Superior temporal gyrus (tissue), 1 donor: Measurements from ENCODE around the gene CDK18.
"Not testable (repeated sequence)": the region's sequence is repeated elsewhere in the genome, so short reads cannot be mapped to it uniquely, and the experiment has no call there.

Source experiments
- DNase-seq: peaks from one replicate; pipeline ENCODE4 v3.0.0-alpha.2; 2016; ENCODE audit errors: extremely low spot score

Gene CDK18

GRCh38 chr1:205504311-205505075 lies at the start of gene CDK18:
Gene CDK18, plus strand, starts transcription at chr1:205504669. Its CDS starts 18,499 bp downstream, at chr1:205523168.
- peak; percentile 89 for DNase-seq

- DNase-seq, result no peak
Observed at GRCh38 chr1:205454903-205455335, 49.5 kb upstream of the CDK18 start.

- no peak for DNase-seq
Observed at GRCh38 chr1:205455581-205456382, 48.7 kb upstream of the CDK18 start, which contains the start of gene BLACAT1. Gene BLACAT1, minus strand, starts transcription at chr1:205456045.

GRCh38 chr1:205456383-205456867 lies 48.0 kb upstream of the CDK18 start:
- DNase-seq, result no peak

GRCh38 chr1:205456868-205457745 lies 47.4 kb upstream of the CDK18 start:
- DNase-seq, result peak; percentile 3

GRCh38 chr1:205458777-205459566 lies 45.5 kb upstream of the CDK18 start:
- DNase-seq, result no peak

GRCh38 chr1:205465392-205465791 lies 39.1 kb upstream of the CDK18 start:
- DNase-seq, result no peak

GRCh38 chr1:205466595-205467220 lies 37.8 kb upstream of the CDK18 start:
- DNase-seq, result no peak

- no peak for DNase-seq
Observed at GRCh38 chr1:205470131-205470530, 34.3 kb upstream of the CDK18 start.

- no peak for DNase-seq
Observed at GRCh38 chr1:205472737-205473441, 31.6 kb upstream of the CDK18 start.

- no peak for DNase-seq
Observed at GRCh38 chr1:205473475-205473874, 31.0 kb upstream of the CDK18 start.

GRCh38 chr1:205473966-205474365 lies 30.5 kb upstream of the CDK18 start:
- no peak for DNase-seq

- no peak for DNase-seq
Observed at GRCh38 chr1:205474571-205474970, 29.9 kb upstream of the CDK18 start.

- no peak for DNase-seq
Observed at GRCh38 chr1:205475855-205476254, 28.6 kb upstream of the CDK18 start.

GRCh38 chr1:205476648-205477047 lies 27.8 kb upstream of the CDK18 start:
- no peak for DNase-seq

- DNase-seq, result no peak
Observed at GRCh38 chr1:205477121-205477758, 27.2 kb upstream of the CDK18 start.

GRCh38 chr1:205477759-205478247 lies 26.7 kb upstream of the CDK18 start:
- DNase-seq, result no peak

GRCh38 chr1:205478985-205479384 lies 25.5 kb upstream of the CDK18 start:
- DNase-seq, result not testable (repeated sequence)
